A549 (cell line): ENCODE data around the gene NKAIN2.

Experiments
- CBX2 ChIP-seq: fragments of 200-600 bp; sonication (generic); IDR thresholded peaks from 2 replicates; pipeline ENCODE4 v1.6.1; 2016; ENCODE audit warnings: low read depth, mild to moderate bottlenecking, borderline replicate concordance
- EHMT2 ChIP-seq: fragments of 200-600 bp; sonication (generic); IDR thresholded peaks from 2 replicates; pipeline ENCODE4 v1.6.1; 2016; ENCODE audit warnings: antibody characterized with exemption, low read depth, mild to moderate bottlenecking, moderate library complexity
- EP300 ChIP-seq, 2 experiments: fragments of >200 bp; sonication (Bioruptor Twin); formaldehyde crosslinking; IDR thresholded peaks; 2 replicates in 1 of 2; 3 replicates in 1 of 2; pipeline ENCODE4 v1.6.1; 2016 to 2017
- HES2 ChIP-seq: fragments of >200 bp; sonication (Bioruptor Twin); formaldehyde crosslinking; IDR thresholded peaks from 2 replicates; pipeline ENCODE4 v1.6.1; 2016
- HOXA7 ChIP-seq: fragments of 250-450 bp; sonication (Bioruptor Pico); IDR thresholded peaks from 2 replicates; pipeline ENCODE4 v1.5.0; 2020; ENCODE audit warnings: mild to moderate bottlenecking, moderate library complexity
- KDM1A ChIP-seq: fragments of 200-600 bp; sonication (generic); IDR thresholded peaks from 2 replicates; pipeline ENCODE4 v1.6.1; 2016; ENCODE audit warnings: low read depth, mild to moderate bottlenecking
- POLR2A ChIP-seq: IDR thresholded peaks from 2 replicates; pipeline ENCODE4 v1.6.1; 2012; ENCODE audit warnings: mild to moderate bottlenecking, low read length
- ZFP36 ChIP-seq: fragments of 450-650 bp; IDR thresholded peaks from 2 replicates; pipeline ENCODE4 v1.6.1; 2014; ENCODE audit warnings: borderline replicate concordance; ENCODE audit not compliant: partially characterized antibody
- TF ChIP-seq, protein P1 (sequence below): fragments of 150-350 bp; IDR thresholded peaks from 2 replicates; pipeline ENCODE4 v1.6.1; 2014; ENCODE audit warnings: low read depth, mild to moderate bottlenecking, low read length
- TF ChIP-seq, protein P2 (sequence below): fragments of >200 bp; sonication (Bioruptor Twin); formaldehyde crosslinking; IDR thresholded peaks from 3 replicates; pipeline ENCODE4 v1.5.1; 2016

DNA sequence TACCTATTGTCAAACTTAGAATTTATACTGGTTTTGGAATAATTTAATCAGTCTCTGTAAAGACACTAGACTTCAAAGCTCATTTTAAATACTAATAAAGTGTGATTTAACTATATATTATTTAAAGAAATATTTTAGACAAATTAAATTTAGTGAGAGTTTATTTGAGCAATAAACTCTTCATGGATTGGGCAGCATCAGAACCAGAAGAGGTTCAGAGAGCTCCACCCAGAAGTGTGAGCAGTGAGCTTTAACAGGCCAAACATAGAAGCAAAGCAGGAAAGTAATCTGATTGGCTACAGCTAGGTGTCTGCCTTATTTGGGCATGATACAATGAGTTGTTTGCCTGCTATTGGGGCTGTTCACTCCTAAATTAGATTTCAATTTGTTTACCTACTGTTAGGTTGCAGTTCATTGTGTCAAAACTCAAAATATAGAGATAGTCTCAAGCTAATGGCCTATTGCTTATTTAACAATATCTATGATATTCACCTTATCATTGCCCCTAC lies 803.5 kb downstream of the NKAIN2 start:
- TF ChIP-seq EHMT2 (no peak), CBX2 (no peak), HES2 (no peak), HOXA7 (no peak), KDM1A (no peak), POLR2A (no peak), EP300 (IDR thresholded peaks at IDR 0.05) (no peak), ZFP36 (no peak)
- TF ChIP-seq, protein P1, sequence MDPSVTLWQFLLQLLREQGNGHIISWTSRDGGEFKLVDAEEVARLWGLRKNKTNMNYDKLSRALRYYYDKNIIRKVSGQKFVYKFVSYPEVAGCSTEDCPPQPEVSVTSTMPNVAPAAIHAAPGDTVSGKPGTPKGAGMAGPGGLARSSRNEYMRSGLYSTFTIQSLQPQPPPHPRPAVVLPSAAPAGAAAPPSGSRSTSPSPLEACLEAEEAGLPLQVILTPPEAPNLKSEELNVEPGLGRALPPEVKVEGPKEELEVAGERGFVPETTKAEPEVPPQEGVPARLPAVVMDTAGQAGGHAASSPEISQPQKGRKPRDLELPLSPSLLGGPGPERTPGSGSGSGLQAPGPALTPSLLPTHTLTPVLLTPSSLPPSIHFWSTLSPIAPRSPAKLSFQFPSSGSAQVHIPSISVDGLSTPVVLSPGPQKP = no peak
- TF ChIP-seq, protein P2, sequence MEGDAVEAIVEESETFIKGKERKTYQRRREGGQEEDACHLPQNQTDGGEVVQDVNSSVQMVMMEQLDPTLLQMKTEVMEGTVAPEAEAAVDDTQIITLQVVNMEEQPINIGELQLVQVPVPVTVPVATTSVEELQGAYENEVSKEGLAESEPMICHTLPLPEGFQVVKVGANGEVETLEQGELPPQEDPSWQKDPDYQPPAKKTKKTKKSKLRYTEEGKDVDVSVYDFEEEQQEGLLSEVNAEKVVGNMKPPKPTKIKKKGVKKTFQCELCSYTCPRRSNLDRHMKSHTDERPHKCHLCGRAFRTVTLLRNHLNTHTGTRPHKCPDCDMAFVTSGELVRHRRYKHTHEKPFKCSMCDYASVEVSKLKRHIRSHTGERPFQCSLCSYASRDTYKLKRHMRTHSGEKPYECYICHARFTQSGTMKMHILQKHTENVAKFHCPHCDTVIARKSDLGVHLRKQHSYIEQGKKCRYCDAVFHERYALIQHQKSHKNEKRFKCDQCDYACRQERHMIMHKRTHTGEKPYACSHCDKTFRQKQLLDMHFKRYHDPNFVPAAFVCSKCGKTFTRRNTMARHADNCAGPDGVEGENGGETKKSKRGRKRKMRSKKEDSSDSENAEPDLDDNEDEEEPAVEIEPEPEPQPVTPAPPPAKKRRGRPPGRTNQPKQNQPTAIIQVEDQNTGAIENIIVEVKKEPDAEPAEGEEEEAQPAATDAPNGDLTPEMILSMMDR = no peak
